ENCODE results near the gene STMP1. TPM values are rescaled to one million over a fixed set of nuclear protein-coding genes. Genes with fewer than 3 reads are reported as not detected.
"Not testable (repeated sequence)": the region's sequence is repeated elsewhere in the genome, so short reads cannot be mapped to it uniquely, and the experiment has no call there.

STMP1 gene
- total RNA-seq, 1 donor from 2014 or later: 28.2 TPM

- H3K27ac ChIP-seq (replicated peaks): no peak overlapping the region
- intact Hi-C loops (cut with micrococcal nuclease): no loop called here
- peaks cover 24% of the 10 kb centered on the region for H3K36me3 ChIP-seq
- no peak overlapping the region for H3K4me3 ChIP-seq
- H3K27me3 ChIP-seq (ENCODE audit: low read depth): no peaks in the 10 kb centered on the region
- H3K4me1 ChIP-seq: peaks cover 22% of the 10 kb centered on the region
- no peak for DNase-seq
- TF ChIP-seq CTCF (IDR thresholded peaks at IDR 0.05; ENCODE audit: borderline replicate concordance): no peak
- no peaks in the 10 kb centered on the region for H3K9me3 ChIP-seq (replicated peaks)
Measured at GRCh38 chr7:135687466-135687865, 25.2 kb downstream of the STMP1 start.

GRCh38 chr7:135690566-135690965 is 28.3 kb downstream of the STMP1 start:
- Histone ChIP-seq H3K4me1 (peaks cover 15% of the 10 kb centered on the region), H3K9me3 (replicated peaks) (no peaks in the 10 kb centered on the region), H3K36me3 (peaks cover 27% of the 10 kb centered on the region), H3K27ac (replicated peaks) (no peak overlapping the region), H3K4me3 (no peak overlapping the region), H3K27me3 (ENCODE audit: low read depth) (no peaks in the 10 kb centered on the region)
- no peak for TF ChIP-seq CTCF (IDR thresholded peaks at IDR 0.05; ENCODE audit: borderline replicate concordance)
- intact Hi-C loops (cut with micrococcal nuclease): no loop called here
- no peak for DNase-seq

- DNase-seq: no peak
- Histone ChIP-seq H3K9me3 (replicated peaks) (no peaks in the 10 kb centered on the region), H3K27me3 (ENCODE audit: low read depth) (no peaks in the 10 kb centered on the region), H3K4me1 (peaks cover 16% of the 10 kb centered on the region), H3K36me3 (peaks cover 27% of the 10 kb centered on the region), H3K27ac (replicated peaks) (no peak overlapping the region), H3K4me3 (no peak overlapping the region)
- no peak for TF ChIP-seq CTCF (IDR thresholded peaks at IDR 0.05; ENCODE audit: borderline replicate concordance)
- intact Hi-C loops (cut with micrococcal nuclease): no loop called here
Measured at GRCh38 chr7:135692055-135692454, 29.7 kb downstream of the STMP1 start.

GRCh38 chr7:135692606-135693005 is 30.3 kb downstream of the STMP1 start:
- intact Hi-C loops (cut with micrococcal nuclease); DNase-seq; H3K27ac ChIP-seq (replicated peaks); H3K9me3 ChIP-seq (replicated peaks); H3K4me3 ChIP-seq; H3K27me3 ChIP-seq (ENCODE audit: low read depth): not testable (repeated sequence)
- H3K36me3 ChIP-seq: peaks cover 27% of the 10 kb centered on the region
- peaks cover 21% of the 10 kb centered on the region for H3K4me1 ChIP-seq

DNA sequence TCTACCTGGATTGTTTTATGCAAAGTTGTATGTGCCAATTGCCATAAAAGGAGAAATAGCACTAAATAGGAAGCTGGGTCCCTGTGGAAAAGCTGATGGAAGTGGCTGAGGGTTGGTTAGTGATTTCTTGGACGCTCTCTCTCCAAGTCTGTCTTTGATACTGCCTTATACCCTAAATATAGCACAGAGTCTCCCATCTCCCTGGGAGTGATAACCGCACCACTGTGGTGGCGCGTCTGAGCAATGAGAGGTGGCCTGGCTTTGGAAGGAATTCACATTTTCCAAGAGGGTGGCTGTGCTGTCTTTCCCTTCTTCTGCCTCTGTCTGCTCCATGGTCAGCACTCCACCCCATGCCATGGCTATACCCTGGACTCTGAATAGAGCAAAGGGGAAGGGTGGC is 31.2 kb downstream of the STMP1 start:
- no peak overlapping the region for H3K4me3 ChIP-seq
- intact Hi-C loops (cut with micrococcal nuclease): no loop called here
- peak overlapping the region; percentile 14 for H3K27ac ChIP-seq (replicated peaks)
- no peaks in the 10 kb centered on the region for H3K9me3 ChIP-seq (replicated peaks)
- no peak for DNase-seq
- peaks cover 27% of the 10 kb centered on the region for H3K36me3 ChIP-seq
- TF ChIP-seq CTCF (IDR thresholded peaks at IDR 0.05; ENCODE audit: borderline replicate concordance): no peak
- no peaks in the 10 kb centered on the region for H3K27me3 ChIP-seq (ENCODE audit: low read depth)
- peaks cover 23% of the 10 kb centered on the region for H3K4me1 ChIP-seq

DNA sequence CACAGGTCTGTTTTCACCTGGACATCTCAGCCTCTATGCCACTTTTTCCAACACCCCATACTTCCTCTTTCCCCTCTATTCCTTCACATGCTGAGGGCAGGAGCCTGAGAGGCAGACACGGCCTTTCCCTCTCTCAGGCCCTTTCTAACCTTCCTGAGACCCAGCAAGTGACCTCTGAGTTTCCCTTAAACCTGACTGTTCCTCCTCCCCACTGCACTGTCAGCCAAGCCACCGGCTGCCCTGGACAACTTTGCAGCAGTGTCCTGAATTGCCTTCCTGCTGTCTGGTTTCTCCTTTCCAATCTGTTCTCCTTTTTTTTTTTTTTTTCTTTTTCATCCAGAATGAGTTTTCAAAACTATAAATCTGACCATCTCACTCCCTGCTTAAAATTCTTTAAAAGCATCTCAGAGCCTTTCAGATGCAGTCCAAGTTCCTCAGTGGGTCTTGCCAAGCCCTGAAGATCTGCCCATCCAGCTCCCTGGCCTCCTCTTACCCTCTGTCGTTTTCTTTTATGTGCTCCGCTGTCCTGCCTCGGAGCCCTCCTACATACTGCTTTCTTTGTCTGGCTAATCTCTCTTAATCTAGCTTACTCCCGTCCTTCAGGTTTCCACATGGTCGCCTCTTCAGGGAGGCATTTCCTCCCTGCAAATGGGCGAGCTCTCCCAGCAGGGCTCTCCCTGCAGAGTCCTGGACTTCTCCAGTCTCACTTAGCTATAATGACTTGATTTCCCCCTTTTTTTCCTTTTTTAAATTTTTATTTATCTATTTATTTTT is 35.1 kb downstream of the STMP1 start:
- Histone ChIP-seq H3K9me3 (replicated peaks) (no peaks in the 10 kb centered on the region), H3K27ac (replicated peaks) (no peak overlapping the region), H3K36me3 (peaks cover 3% of the 10 kb centered on the region), H3K4me3 (no peak overlapping the region), H3K27me3 (ENCODE audit: low read depth) (no peaks in the 10 kb centered on the region), H3K4me1 (peaks cover 22% of the 10 kb centered on the region)
- TF ChIP-seq CTCF (IDR thresholded peaks at IDR 0.05; ENCODE audit: borderline replicate concordance): no peak
- no peak for DNase-seq
- intact Hi-C loops (cut with micrococcal nuclease): no loop called here

Data from left ventricle myocardium inferior (tissue), 1 donor.